Breast epithelium (tissue), 4 donors: ENCODE data around the gene SNX18. TPM values are rescaled to one million over a fixed set of nuclear protein-coding genes. Genes with fewer than 3 reads are reported as not detected.

Experiments
- DNase-seq, 2 donors: peaks; one replicate each; pipeline ENCODE4 v3.0.0-alpha.2; 2019; ENCODE audit warnings: low spot score in 2 of 2
- H3K27ac ChIP-seq, 2 donors: fragments of 200-600 bp; sonication (generic) in 1 of 2; one replicate each; pipeline ENCODE4 v1.5.1; 2016 to 2019; ENCODE audit warnings: mild to moderate bottlenecking in 1 of 2
- H3K27me3 ChIP-seq, 2 donors: fragments of 200-600 bp; sonication (generic) in 1 of 2; one replicate each; pipeline versions ENCODE4 v1.5.1 to v1.6.0; 2017 to 2019; ENCODE audit warnings: control low read depth in 1 of 2, mild to moderate bottlenecking in 1 of 2
- H3K36me3 ChIP-seq: fragments of 200-600 bp; one replicate; pipeline ENCODE4 v1.5.1; 2019
- H3K4me1 ChIP-seq, 2 donors: fragments of 200-600 bp; sonication (generic); one replicate each; pipeline ENCODE4 v1.5.1; 2016 to 2019; ENCODE audit warnings: control low read depth in 1 of 2
- H3K4me3 ChIP-seq, 3 donors: fragments of 200-600 bp; sonication (generic); 1 replicate in 2 of 3; 2 replicates in 1 of 3; pipeline ENCODE4 v1.5.1; 2016 to 2019; ENCODE audit warnings: mild to moderate bottlenecking in 3 of 3, moderate library complexity in 2 of 3
- H3K9me3 ChIP-seq, 2 donors: fragments of 200-600 bp; sonication (generic) in 1 of 2; one replicate each; pipeline ENCODE4 v1.5.1; 2016 to 2019; ENCODE audit warnings: control low read depth in 1 of 2
- CTCF ChIP-seq, 3 donors: fragments of 450-650 bp; IDR thresholded peaks; one replicate each; pipeline ENCODE4 v1.5.1; 2016 to 2017; ENCODE audit warnings: antibody characterized with exemption in 3 of 3, mild to moderate bottlenecking in 3 of 3, moderate library complexity in 3 of 3
- POLR2A ChIP-seq: fragments of 450-650 bp; IDR thresholded peaks from one replicate; pipeline ENCODE4 v1.6.1; 2016; ENCODE audit warnings: antibody characterized with exemption, mild to moderate bottlenecking, moderate library complexity
- POLR2AphosphoS5 ChIP-seq, 3 donors: sonication (generic); formaldehyde crosslinking; IDR thresholded peaks; one replicate each; pipeline ENCODE4 v1.6.1; 2017; ENCODE audit warnings: antibody characterized with exemption in 3 of 3
- intact Hi-C: fragments of 100-400 bp; cut with DNase I; formaldehyde crosslinking; loops from one replicate; pipeline ENCODE4 v1.15.1; 2023; ENCODE audit warnings: low total_unique reads
- total RNA-seq, 3 donors: library from RNA; depleted of rRNA; stranded (reverse); fragments of >200 nt; gene quantifications; one replicate each; pipeline ENCODE4 v1.1.0, GENCODE V29; 2016

The SNX18 gene
- total RNA-seq, 3 donors from 2014 or later, result 29.2 to 37.3 (median 33.1) TPM

- H3K4me1 ChIP-seq, result peaks cover 3% of the 10 kb centered on the region in 2 donors
- no peaks in the 10 kb centered on the region for H3K36me3 ChIP-seq
- H3K9me3 ChIP-seq, result no peaks in the 10 kb centered on the region
- intact Hi-C loops, result no loop called here
- TF ChIP-seq CTCF (IDR thresholded peaks at IDR 0.05) (no peak), POLR2AphosphoS5 (IDR thresholded peaks at IDR 0.05) (no peak), POLR2A (no peak)
- H3K27ac ChIP-seq, result no peak overlapping the region
- DNase-seq, result no peak
- no peak overlapping the region for H3K4me3 ChIP-seq
- H3K27me3 ChIP-seq, result no peaks in the 10 kb centered on the region
These were observed 11.2 kb downstream of the SNX18 start for GRCh38 chr5:54528633-54529209.

GRCh38 chr5:54529565-54529964, 12.0 kb downstream of the SNX18 start:
- H3K4me1 ChIP-seq, result peaks cover 0 to 7% of the 10 kb centered on the region in 2 donors
- H3K27ac ChIP-seq, result no peak overlapping the region
- no peak overlapping the region for H3K4me3 ChIP-seq
- TF ChIP-seq CTCF (IDR thresholded peaks at IDR 0.05) (no peak), POLR2AphosphoS5 (IDR thresholded peaks at IDR 0.05) (no peak), POLR2A (no peak)
- H3K36me3 ChIP-seq, result no peaks in the 10 kb centered on the region
- no peaks in the 10 kb centered on the region for H3K9me3 ChIP-seq
- intact Hi-C loops, result no loop called here
- no peaks in the 10 kb centered on the region for H3K27me3 ChIP-seq
- DNase-seq, result no peak

- H3K4me3 ChIP-seq, result no peak overlapping the region
These were observed 14.0 kb downstream of the SNX18 start for GRCh38 chr5:54531546-54531945.

GRCh38 chr5:54533541-54534190, 16.1 kb downstream of the SNX18 start:
- Histone ChIP-seq H3K4me1 (peaks cover 4 to 8% of the 10 kb centered on the region in 2 donors), H3K27me3 (no peaks in the 10 kb centered on the region), H3K9me3 (no peaks in the 10 kb centered on the region), H3K27ac (peak overlapping the region; percentile 86 to 90), H3K36me3 (no peaks in the 10 kb centered on the region), H3K4me3 (peak overlapping the region in 1 of 3 donors; percentile 27)
- no peak for TF ChIP-seq POLR2A
- TF ChIP-seq CTCF (IDR thresholded peaks at IDR 0.05), result no peak
- TF ChIP-seq POLR2AphosphoS5 (IDR thresholded peaks at IDR 0.05), result no peak
- DNase-seq, result peak in 1 of 2 donors; percentile 72
- intact Hi-C loops, result loop anchor here (5.0 kb wide), 1 partner anchor 151 kb away; no protein-coding TSS in a partner anchor

More at GRCh38 chr5:54531546-54531945, 14.0 kb downstream of the SNX18 start:
- Histone ChIP-seq H3K27ac (peak overlapping the region; percentile 4 to 18), H3K9me3 (no peaks in the 10 kb centered on the region), H3K27me3 (no peaks in the 10 kb centered on the region), H3K36me3 (no peaks in the 10 kb centered on the region), H3K4me1 (peaks cover 4 to 8% of the 10 kb centered on the region in 2 donors)
- intact Hi-C loops, result loop anchor here (5.0 kb wide), 1 partner anchor 149 kb away; no protein-coding TSS in a partner anchor
- TF ChIP-seq CTCF (IDR thresholded peaks at IDR 0.05) (no peak), POLR2AphosphoS5 (IDR thresholded peaks at IDR 0.05) (no peak), POLR2A (no peak)
- DNase-seq, result no peak
